Activated effector memory CD4-positive, alpha-beta T cell treated with Interleukin-2 at 50 U/mL for 16 hours (primary cell): ENCODE measurements around the gene ARHGAP15.
"Not testable (repeated sequence)": the region's sequence is repeated elsewhere in the genome, so short reads cannot be mapped to it uniquely, and the experiment has no call there.

Experiments used
- DNase-seq: peaks from one replicate; pipeline ENCODE4 v3.0.0-alpha.2; 2020

Gene ARHGAP15

GRCh38 chr2:143128681-143129580 lies at the start of gene ARHGAP15:
Gene ARHGAP15, plus strand, starts transcription at chr2:143129419.
- DNase-seq = peak; percentile 58

- DNase-seq = no peak
Measured at GRCh38 chr2:143081616-143082015, 47.6 kb upstream of the ARHGAP15 start.

- no peak for DNase-seq
Measured at GRCh38 chr2:143083636-143084035, 45.6 kb upstream of the ARHGAP15 start.

GRCh38 chr2:143084462-143084861 lies 44.8 kb upstream of the ARHGAP15 start:
- DNase-seq = no peak

- no peak for DNase-seq
Measured at GRCh38 chr2:143085125-143085784, 44.0 kb upstream of the ARHGAP15 start.

GRCh38 chr2:143087033-143087432 lies 42.2 kb upstream of the ARHGAP15 start:
- DNase-seq = no peak

- no peak for DNase-seq
Measured at GRCh38 chr2:143088388-143088787, 40.8 kb upstream of the ARHGAP15 start.

- not testable (repeated sequence) for DNase-seq
Measured at GRCh38 chr2:143089520-143089919, 39.7 kb upstream of the ARHGAP15 start.

- DNase-seq = peak; percentile 32
Measured at GRCh38 chr2:143110758-143111428, 18.3 kb upstream of the ARHGAP15 start.

GRCh38 chr2:143117225-143117624 lies 12.0 kb upstream of the ARHGAP15 start:
- no peak for DNase-seq

- no peak for DNase-seq
Measured at GRCh38 chr2:143121079-143121478, 8.1 kb upstream of the ARHGAP15 start.

- DNase-seq = no peak
Measured at GRCh38 chr2:143121957-143122356, 7.3 kb upstream of the ARHGAP15 start.

- no peak for DNase-seq
Measured at GRCh38 chr2:143123911-143124310, 5.3 kb upstream of the ARHGAP15 start.

- no peak for DNase-seq
Measured at GRCh38 chr2:143124445-143124844, 4.8 kb upstream of the ARHGAP15 start.

GRCh38 chr2:143125717-143126116 lies 3.5 kb upstream of the ARHGAP15 start:
- DNase-seq = no peak

GRCh38 chr2:143132355-143132754 lies 3.1 kb downstream of the ARHGAP15 start:
- DNase-seq = no peak

- no peak for DNase-seq
Measured at GRCh38 chr2:143133783-143134182, 4.6 kb downstream of the ARHGAP15 start.

GRCh38 chr2:143138292-143138691 lies 9.1 kb downstream of the ARHGAP15 start:
- DNase-seq = no peak

GRCh38 chr2:143139835-143140393 lies 10.7 kb downstream of the ARHGAP15 start:
- DNase-seq = no peak

- DNase-seq = no peak
Measured at GRCh38 chr2:143140864-143141661, 11.8 kb downstream of the ARHGAP15 start.

- DNase-seq = no peak
Measured at GRCh38 chr2:143142598-143142997, 13.4 kb downstream of the ARHGAP15 start.

GRCh38 chr2:143144813-143145455 lies 15.7 kb downstream of the ARHGAP15 start:
- DNase-seq = no peak
